HepG2 (cell line): Measurements from ENCODE around the gene SLC9A8. TPM values are rescaled to one million over a fixed set of nuclear protein-coding genes. Genes with fewer than 3 reads are reported as not detected.

Experiments
- E2F5 ChIP-seq: sonication (generic); formaldehyde crosslinking; conservative IDR thresholded peaks from 2 replicates; pipeline ENCODE4 v1.4.0; 2020; ENCODE audit warnings: missing genetic modification reagents
- EEA1 ChIP-seq: sonication (generic); formaldehyde crosslinking; IDR thresholded peaks from 2 replicates; pipeline ENCODE4 v1.5.1; 2020; ENCODE audit warnings: mild to moderate bottlenecking, missing genetic modification reagents, borderline replicate concordance
- ELF4 ChIP-seq: sonication (generic); formaldehyde crosslinking; IDR thresholded peaks from 2 replicates; pipeline ENCODE4 v1.5.0; 2020; ENCODE audit warnings: missing genetic modification reagents, mild to moderate bottlenecking, moderate library complexity, borderline replicate concordance
- GATAD2A ChIP-seq: IDR thresholded peaks from 2 replicates; pipeline ENCODE4 v1.6.1; 2016
- GPBP1L1 ChIP-seq: sonication (generic); formaldehyde crosslinking; IDR thresholded peaks from 2 replicates; pipeline ENCODE4 v1.5.0; 2020; ENCODE audit warnings: mild to moderate bottlenecking, missing genetic modification reagents
- MYC ChIP-seq: sonication (generic); formaldehyde crosslinking; IDR thresholded peaks from 2 replicates; pipeline ENCODE4 v1.9.0; 2021; ENCODE audit warnings: missing genetic modification reagents, borderline replicate concordance
- NCOA1 ChIP-seq: sonication (generic); formaldehyde crosslinking; IDR thresholded peaks from 2 replicates; pipeline ENCODE4 v1.9.0; 2021; ENCODE audit warnings: missing genetic modification reagents
- NR2F1 ChIP-seq, 2 experiments: fragments of 450-650 bp in 1 of 2; formaldehyde crosslinking in 1 of 2; IDR thresholded peaks; 2 replicates each; pipeline versions ENCODE4 v1.5.0 to v1.6.1; 2016 to 2020; ENCODE audit warnings: mild to moderate bottlenecking in 1 of 2, missing compliant biosample characterization in 1 of 2, missing genetic modification reagents in 1 of 2, moderate library complexity in 1 of 2
- PAX8 ChIP-seq: sonication (generic); formaldehyde crosslinking; IDR thresholded peaks from 2 replicates; pipeline ENCODE4 v1.8.0; 2022; ENCODE audit warnings: mild to moderate bottlenecking, missing genetic modification reagents, borderline replicate concordance
- SMAD3 ChIP-seq: sonication (generic); formaldehyde crosslinking; IDR thresholded peaks from 2 replicates; pipeline ENCODE4 v1.4.0; 2020; ENCODE audit warnings: missing genetic modification reagents
- SYNCRIP ChIP-seq: fragments of 200-400 bp; formaldehyde crosslinking; IDR thresholded peaks from 2 replicates; pipeline ENCODE4 v1.6.1; 2018; ENCODE audit warnings: mild to moderate bottlenecking, low read depth, low read length; ENCODE audit not compliant: insufficient read depth
- TFDP1 ChIP-seq: IDR thresholded peaks from 2 replicates; pipeline ENCODE4 v1.6.1; 2016; ENCODE audit warnings: missing compliant biosample characterization, missing genetic modification reagents, borderline replicate concordance
- TFDP2 ChIP-seq: sonication (generic); formaldehyde crosslinking; IDR thresholded peaks from 2 replicates; pipeline ENCODE4 v1.4.0; 2020; ENCODE audit warnings: missing genetic modification reagents
- THAP11 ChIP-seq: IDR thresholded peaks from 2 replicates; pipeline ENCODE4 v1.6.1; 2016; ENCODE audit warnings: missing biosample characterization, missing genetic modification reagents
- ZBTB46 ChIP-seq: sonication (generic); formaldehyde crosslinking; IDR thresholded peaks from 2 replicates; pipeline ENCODE4 v1.4.0; 2020; ENCODE audit warnings: mild to moderate bottlenecking, missing genetic modification reagents, borderline replicate concordance
- ZNF253 ChIP-seq: sonication (generic); formaldehyde crosslinking; IDR thresholded peaks from 2 replicates; pipeline ENCODE4 v1.8.0; 2022; ENCODE audit warnings: mild to moderate bottlenecking, missing genetic modification reagents, borderline replicate concordance
- ZNF282 ChIP-seq: fragments of 450-650 bp; IDR thresholded peaks from 2 replicates; pipeline ENCODE4 v1.6.1; 2018; ENCODE audit not compliant: partially characterized antibody
- ZNF3 ChIP-seq: IDR thresholded peaks from 2 replicates; pipeline ENCODE4 v1.7.0; 2017; ENCODE audit warnings: inconsistent platforms
- ZNF747 ChIP-seq: sonication (generic); formaldehyde crosslinking; IDR thresholded peaks from 2 replicates; pipeline ENCODE4 v1.8.1; 2023; ENCODE audit warnings: missing genetic modification reagents, mild to moderate bottlenecking, borderline replicate concordance
- ZXDC ChIP-seq: sonication (generic); formaldehyde crosslinking; IDR thresholded peaks from 2 replicates; pipeline ENCODE4 v1.5.0; 2020; ENCODE audit warnings: mild to moderate bottlenecking, missing genetic modification reagents
- polyA plus RNA-seq, 8 experiments: library from polyadenylated mRNA; depleted of rRNA in 3 of 8; stranded (reverse) in 7 of 8; unstranded in 1 of 8; fragments of >200 nt; fragmentation: Illumina TruSeq in 4 of 8; extraction: Trizol in 4 of 8; gene quantifications; 2 replicates each; pipeline versions ENCODE4 v1.2.1 to v1.2.3, GENCODE V29; 2011 to 2016; ENCODE audit warnings: low read depth in 4 of 8, missing spikeins in 1 of 8, mixed read lengths in 1 of 8; ENCODE audit not compliant: insufficient read depth in 1 of 8
- total RNA-seq, 5 experiments: library from RNA; depleted of rRNA; stranded (reverse); fragments of >200 nt; fragmentation: Illumina TruSeq; extraction: Trizol; gene quantifications; 2 replicates each; pipeline ENCODE4 v1.2.3, GENCODE V29; 2016; ENCODE audit warnings: low read depth in 1 of 5

Gene SLC9A8
- total and polyA plus RNA-seq, 2 of the 13 experiments (the other 11 are each of a cell fraction or from before 2014, with no cell fraction given) = 4.1 to 7.4 TPM

GRCh38 chr20:49915380-49916145 is 102.9 kb downstream of the SLC9A8 start, which contains the start of gene SPATA2 (continued):
- no peak for TF ChIP-seq GPBP1L1 (CRISPR knock-in tag)
- TF ChIP-seq ZXDC (CRISPR knock-in tag) = 0 out of 2 replicates have a peak, but pooled peaks have one; percentile 64
- no peak; the same call in 1 of the 2 replicates for TF ChIP-seq PAX8
- TF ChIP-seq SMAD3 (CRISPR knock-in tag) = peak; percentile 85
- TF ChIP-seq MYC (CRISPR knock-in tag) = peak; percentile 84
- TF ChIP-seq GATAD2A (CRISPR knock-in tag) = peak; percentile 54; the same call in 1 of the 2 replicates
- TF ChIP-seq TFDP2 (CRISPR knock-in tag) = peak; percentile 63
- TF ChIP-seq TFDP1 (CRISPR knock-in tag) = peak; percentile 41
- peak in 1 of 2 experiments; percentile 41; a peak in 1 of 4 replicates for TF ChIP-seq NR2F1 (CRISPR knock-in tag; IDR thresholded peaks at IDR 0.05)
- no peak for TF ChIP-seq ZBTB46
- peak; percentile 97; the same call in 1 of the 2 replicates for TF ChIP-seq ELF4
- no peak for TF ChIP-seq E2F5 (CRISPR knock-in tag)
- no peak; the same call in 1 of the 2 replicates for TF ChIP-seq ZNF3
- no peak; the same call in 1 of the 2 replicates for TF ChIP-seq EEA1 (CRISPR knock-in tag)
- no peak for TF ChIP-seq SYNCRIP
- peak; percentile 96 for TF ChIP-seq ZNF747 (CRISPR knock-in tag)
- no peak for TF ChIP-seq ZNF253
- peak; percentile 83 for TF ChIP-seq NCOA1 (CRISPR knock-in tag)
- no peak for TF ChIP-seq ZNF282
- peak; percentile 95 for TF ChIP-seq THAP11 (CRISPR knock-in tag)
